Measurements from ENCODE around the gene ANAPC2.

Gene ANAPC2

DNA sequence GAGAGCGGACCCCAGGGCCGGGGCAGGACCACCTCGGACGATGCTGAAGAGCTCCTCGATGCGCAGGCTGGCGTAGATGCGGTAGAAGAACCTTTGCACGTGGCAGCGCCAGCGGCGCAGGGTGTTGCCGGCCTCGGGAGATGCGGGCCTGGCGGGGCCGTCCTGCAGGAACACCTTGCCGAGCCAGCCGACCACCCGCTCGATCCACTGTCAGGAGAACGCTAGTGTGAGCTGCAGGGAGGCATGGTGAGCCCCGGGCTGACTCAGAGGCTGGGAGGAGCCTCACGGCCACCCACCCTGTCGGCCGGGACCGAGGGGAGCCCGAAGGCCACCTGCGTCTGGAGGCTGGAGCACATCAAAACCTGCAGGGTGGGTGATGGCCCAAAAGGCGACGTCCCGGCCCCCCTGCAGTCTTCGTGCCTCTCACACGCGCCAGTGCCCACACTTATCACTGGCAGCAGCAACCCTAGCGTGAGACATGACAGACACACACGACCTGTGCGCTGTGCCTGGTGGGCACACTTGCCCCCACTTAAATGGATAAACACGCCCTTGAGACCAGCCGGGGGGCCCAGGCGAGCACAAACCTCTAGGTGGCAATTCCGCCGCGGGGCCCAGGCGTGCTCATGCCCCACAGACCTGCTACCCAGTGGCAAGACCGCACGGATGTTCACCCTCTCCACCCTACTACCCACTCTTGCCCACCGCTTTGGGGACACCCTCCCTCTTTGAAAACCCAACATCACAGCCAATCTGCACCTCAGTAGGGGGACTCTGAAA lies 3.3 kb downstream of the ANAPC2 start:
- Histone ChIP-seq H3K9me3 (no peaks in the 10 kb centered on the region), H3K4me1 (no peaks in the 10 kb centered on the region), H3K27me3 (no peaks in the 10 kb centered on the region), H3K4me3 (ENCODE audit: low read depth, low read length) (no peak overlapping the region), H3K36me3 (peaks cover 29% of the 10 kb centered on the region)
- TF ChIP-seq, protein P1, sequence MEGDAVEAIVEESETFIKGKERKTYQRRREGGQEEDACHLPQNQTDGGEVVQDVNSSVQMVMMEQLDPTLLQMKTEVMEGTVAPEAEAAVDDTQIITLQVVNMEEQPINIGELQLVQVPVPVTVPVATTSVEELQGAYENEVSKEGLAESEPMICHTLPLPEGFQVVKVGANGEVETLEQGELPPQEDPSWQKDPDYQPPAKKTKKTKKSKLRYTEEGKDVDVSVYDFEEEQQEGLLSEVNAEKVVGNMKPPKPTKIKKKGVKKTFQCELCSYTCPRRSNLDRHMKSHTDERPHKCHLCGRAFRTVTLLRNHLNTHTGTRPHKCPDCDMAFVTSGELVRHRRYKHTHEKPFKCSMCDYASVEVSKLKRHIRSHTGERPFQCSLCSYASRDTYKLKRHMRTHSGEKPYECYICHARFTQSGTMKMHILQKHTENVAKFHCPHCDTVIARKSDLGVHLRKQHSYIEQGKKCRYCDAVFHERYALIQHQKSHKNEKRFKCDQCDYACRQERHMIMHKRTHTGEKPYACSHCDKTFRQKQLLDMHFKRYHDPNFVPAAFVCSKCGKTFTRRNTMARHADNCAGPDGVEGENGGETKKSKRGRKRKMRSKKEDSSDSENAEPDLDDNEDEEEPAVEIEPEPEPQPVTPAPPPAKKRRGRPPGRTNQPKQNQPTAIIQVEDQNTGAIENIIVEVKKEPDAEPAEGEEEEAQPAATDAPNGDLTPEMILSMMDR (IDR thresholded peaks at IDR 0.05; ENCODE audit: low read depth, low read length), result no peak
- DNase-seq, result no peak

DNA sequence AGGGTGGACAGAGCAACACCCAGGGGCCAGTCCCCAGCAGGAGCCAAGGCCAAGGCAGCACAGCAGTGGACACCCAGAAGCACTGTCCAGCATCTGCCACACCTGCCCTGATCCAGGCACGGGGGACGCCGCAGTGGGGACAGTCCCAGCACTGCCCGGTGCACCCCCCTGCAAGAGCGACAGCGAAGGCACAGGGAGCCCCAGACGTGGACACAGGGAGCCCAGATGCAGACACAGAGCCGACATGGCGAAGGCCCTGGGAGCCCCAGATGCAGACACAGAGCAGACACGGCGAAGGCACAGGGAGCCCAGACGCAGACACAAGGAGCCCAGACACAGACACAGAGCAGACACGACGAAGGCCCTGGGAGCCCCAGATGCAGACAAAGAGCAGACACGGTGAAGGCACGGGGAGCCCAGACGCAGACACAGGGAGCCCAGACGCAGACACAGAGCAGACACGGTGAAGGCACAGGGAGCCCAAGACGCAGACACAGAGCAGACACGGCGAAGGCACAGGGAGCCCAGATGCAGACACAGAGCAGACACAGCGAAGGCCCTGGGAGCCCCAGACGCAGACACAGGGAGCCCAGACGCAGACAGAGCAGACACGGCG lies 4.3 kb downstream of the ANAPC2 start:
- no peaks in the 10 kb centered on the region for H3K9me3 ChIP-seq
- H3K27me3 ChIP-seq, result no peaks in the 10 kb centered on the region
- no peaks in the 10 kb centered on the region for H3K4me1 ChIP-seq
- no peak overlapping the region for H3K4me3 ChIP-seq (ENCODE audit: low read depth, low read length)
- DNase-seq, result no peak
- peaks cover 29% of the 10 kb centered on the region for H3K36me3 ChIP-seq
- TF ChIP-seq, protein P1 (IDR thresholded peaks at IDR 0.05; ENCODE audit: low read depth, low read length), result no peak

DNA sequence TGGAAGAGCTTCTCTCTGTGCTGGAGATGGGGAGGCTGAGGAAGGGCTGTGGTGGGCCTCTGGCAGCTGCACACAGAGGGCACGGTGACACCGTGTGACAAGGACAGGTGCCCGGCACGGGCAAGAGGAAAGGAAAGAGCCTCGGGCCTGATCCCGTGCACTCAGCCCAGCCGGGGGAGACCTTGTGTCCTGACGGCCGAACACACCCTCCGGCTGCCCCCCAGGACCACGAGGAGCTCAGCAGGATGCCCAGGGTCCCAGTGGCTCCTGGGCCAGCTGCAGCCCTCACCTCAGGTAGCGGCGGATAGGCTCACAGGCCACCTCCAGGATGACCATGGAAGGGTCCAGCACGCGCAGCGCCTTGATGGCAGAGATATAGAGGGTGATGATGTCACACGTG lies 5.5 kb downstream of the ANAPC2 start:
- Histone ChIP-seq H3K27me3 (no peaks in the 10 kb centered on the region), H3K4me3 (ENCODE audit: low read depth, low read length) (no peak overlapping the region), H3K36me3 (peaks cover 29% of the 10 kb centered on the region), H3K4me1 (no peaks in the 10 kb centered on the region), H3K9me3 (no peaks in the 10 kb centered on the region)
- TF ChIP-seq, protein P1 (IDR thresholded peaks at IDR 0.05; ENCODE audit: low read depth, low read length), result no peak
- no peak for DNase-seq

DNA sequence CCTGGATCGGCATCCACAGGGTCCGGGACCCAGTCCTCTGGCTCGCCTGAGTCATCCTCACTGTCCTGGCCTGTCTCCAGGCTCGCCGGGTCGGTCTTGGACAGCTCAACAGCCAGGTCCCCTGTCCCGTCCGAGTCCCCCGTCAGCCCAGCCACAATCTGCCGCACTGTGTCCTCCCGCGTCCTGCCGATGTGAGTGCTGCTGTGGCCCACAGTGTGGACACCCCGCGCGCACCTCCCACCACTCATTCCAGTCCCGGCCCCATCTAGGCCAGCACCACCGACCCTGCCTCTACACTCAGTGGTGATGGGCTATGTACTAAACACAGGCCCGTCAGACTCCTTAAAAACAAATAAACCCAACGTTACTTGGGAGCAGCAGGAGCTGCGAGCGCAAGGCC lies 6.7 kb downstream of the ANAPC2 start:
- TF ChIP-seq, protein P1 (IDR thresholded peaks at IDR 0.05; ENCODE audit: low read depth, low read length), result no peak
- H3K4me3 ChIP-seq (ENCODE audit: low read depth, low read length), result no peak overlapping the region
- no peak for DNase-seq
- H3K9me3 ChIP-seq, result no peaks in the 10 kb centered on the region
- peaks cover 29% of the 10 kb centered on the region for H3K36me3 ChIP-seq
- H3K27me3 ChIP-seq, result no peaks in the 10 kb centered on the region
- H3K4me1 ChIP-seq, result no peaks in the 10 kb centered on the region

DNA sequence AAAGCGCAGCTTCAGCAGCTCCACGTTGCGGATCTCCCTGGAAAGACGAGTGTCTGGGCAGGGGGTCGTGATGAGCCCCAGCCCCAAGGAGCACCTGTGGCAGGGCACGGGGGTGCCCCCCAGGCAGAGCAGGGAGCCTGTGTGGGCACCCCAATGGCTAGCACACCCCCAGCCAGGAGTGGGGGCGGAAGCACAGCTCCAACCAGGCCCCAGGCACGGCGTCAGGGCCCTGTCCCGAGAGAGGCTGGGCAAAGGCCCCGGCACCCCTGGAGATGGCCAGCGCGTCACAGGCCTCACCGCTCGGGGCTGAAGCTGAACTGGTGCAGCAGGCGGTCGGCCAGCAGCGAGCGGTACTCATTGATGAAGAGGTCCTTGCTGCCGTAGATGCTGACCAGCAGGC lies 7.9 kb downstream of the ANAPC2 start:
- H3K4me3 ChIP-seq (ENCODE audit: low read depth, low read length), result no peak overlapping the region
- TF ChIP-seq, protein P1 (IDR thresholded peaks at IDR 0.05; ENCODE audit: low read depth, low read length), result no peak
- H3K9me3 ChIP-seq, result no peaks in the 10 kb centered on the region
- peaks cover 29% of the 10 kb centered on the region for H3K36me3 ChIP-seq
- no peaks in the 10 kb centered on the region for H3K4me1 ChIP-seq
- no peaks in the 10 kb centered on the region for H3K27me3 ChIP-seq
- DNase-seq, result no peak

DNA sequence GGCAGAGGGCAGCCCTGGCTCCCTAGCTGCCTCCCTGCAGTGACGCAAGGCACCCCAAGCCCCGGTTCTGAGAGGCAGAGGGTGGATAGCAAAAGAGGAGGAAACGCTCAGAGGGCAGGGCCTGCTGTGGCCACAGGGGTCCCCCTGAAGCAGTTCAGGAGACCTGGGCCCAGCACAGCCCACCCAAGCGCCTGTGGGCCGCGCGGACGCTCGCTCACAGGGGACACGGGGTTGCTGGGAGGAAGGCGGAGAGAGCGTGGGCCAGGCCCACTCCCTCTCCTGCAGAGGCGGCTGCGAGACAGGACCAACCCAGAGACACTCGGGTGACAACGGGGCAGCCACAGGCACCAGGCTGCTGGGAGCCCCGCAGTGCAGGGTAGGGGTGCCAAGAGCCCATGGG lies 8.6 kb downstream of the ANAPC2 start:
- DNase-seq, result no peak
- Histone ChIP-seq H3K4me3 (ENCODE audit: low read depth, low read length) (no peak overlapping the region), H3K36me3 (peaks cover 29% of the 10 kb centered on the region), H3K9me3 (no peaks in the 10 kb centered on the region), H3K4me1 (no peaks in the 10 kb centered on the region), H3K27me3 (peaks cover 4% of the 10 kb centered on the region; the same call in 1 of the 2 replicates)
- TF ChIP-seq, protein P1 (IDR thresholded peaks at IDR 0.05; ENCODE audit: low read depth, low read length), result no peak
